HFF-Myc (cell line): ENCODE data around the gene NHS.

Source experiments
- DNase-seq: peaks from one replicate; pipeline ENCODE4 v3.0.0-alpha.2; 2011; ENCODE audit warnings: low read depth; ENCODE audit errors: extremely low read depth
- H3K4me3 ChIP-seq: replicated peaks from 2 replicates; pipeline ENCODE4 v1.5.1; 2011; ENCODE audit warnings: low read depth, mild to moderate bottlenecking, control low read depth, low read length
- TF ChIP-seq, protein P1 (sequence below): IDR thresholded peaks from 2 replicates; pipeline ENCODE4 v1.5.1; 2012; ENCODE audit warnings: mild to moderate bottlenecking, low read depth, low read length, control low read depth; ENCODE audit errors: missing control alignments

Gene NHS

DNA sequence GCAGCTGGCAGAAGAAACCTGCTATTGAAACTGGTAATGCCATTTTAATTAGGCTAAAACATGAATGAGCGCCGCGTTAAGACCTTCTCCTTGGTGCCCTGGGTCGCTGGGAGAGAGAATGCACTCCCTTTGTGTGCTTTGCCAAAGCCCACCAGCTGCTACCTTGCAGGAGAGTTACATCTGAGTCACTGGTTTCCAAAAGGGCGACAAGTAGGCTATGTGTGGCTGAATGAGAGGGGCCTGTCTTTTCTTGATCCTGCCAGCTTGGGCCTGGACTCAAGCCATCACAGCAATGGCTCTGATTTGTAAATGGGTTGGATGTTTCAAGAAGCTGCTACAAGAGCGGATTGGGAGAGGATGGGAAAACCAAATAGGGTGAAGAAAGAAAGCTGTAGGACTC is 81.5 kb downstream of the NHS start:
- TF ChIP-seq, protein P1, sequence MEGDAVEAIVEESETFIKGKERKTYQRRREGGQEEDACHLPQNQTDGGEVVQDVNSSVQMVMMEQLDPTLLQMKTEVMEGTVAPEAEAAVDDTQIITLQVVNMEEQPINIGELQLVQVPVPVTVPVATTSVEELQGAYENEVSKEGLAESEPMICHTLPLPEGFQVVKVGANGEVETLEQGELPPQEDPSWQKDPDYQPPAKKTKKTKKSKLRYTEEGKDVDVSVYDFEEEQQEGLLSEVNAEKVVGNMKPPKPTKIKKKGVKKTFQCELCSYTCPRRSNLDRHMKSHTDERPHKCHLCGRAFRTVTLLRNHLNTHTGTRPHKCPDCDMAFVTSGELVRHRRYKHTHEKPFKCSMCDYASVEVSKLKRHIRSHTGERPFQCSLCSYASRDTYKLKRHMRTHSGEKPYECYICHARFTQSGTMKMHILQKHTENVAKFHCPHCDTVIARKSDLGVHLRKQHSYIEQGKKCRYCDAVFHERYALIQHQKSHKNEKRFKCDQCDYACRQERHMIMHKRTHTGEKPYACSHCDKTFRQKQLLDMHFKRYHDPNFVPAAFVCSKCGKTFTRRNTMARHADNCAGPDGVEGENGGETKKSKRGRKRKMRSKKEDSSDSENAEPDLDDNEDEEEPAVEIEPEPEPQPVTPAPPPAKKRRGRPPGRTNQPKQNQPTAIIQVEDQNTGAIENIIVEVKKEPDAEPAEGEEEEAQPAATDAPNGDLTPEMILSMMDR, result no peak
- no peak overlapping the region for H3K4me3 ChIP-seq
- DNase-seq, result no peak

GRCh38 chrX:17459008-17459611 is 84.1 kb downstream of the NHS start:
- DNase-seq, result peak; percentile 45
- H3K4me3 ChIP-seq, result no peak overlapping the region
- TF ChIP-seq, protein P1, result no peak

GRCh38 chrX:17459661-17460060 is 84.7 kb downstream of the NHS start:
- no peak overlapping the region for H3K4me3 ChIP-seq
- TF ChIP-seq, protein P1, result no peak
- no peak for DNase-seq

GRCh38 chrX:17462881-17463280 is 87.9 kb downstream of the NHS start:
- TF ChIP-seq, protein P1, result no peak
- H3K4me3 ChIP-seq, result no peak overlapping the region
- DNase-seq, result no peak

DNA sequence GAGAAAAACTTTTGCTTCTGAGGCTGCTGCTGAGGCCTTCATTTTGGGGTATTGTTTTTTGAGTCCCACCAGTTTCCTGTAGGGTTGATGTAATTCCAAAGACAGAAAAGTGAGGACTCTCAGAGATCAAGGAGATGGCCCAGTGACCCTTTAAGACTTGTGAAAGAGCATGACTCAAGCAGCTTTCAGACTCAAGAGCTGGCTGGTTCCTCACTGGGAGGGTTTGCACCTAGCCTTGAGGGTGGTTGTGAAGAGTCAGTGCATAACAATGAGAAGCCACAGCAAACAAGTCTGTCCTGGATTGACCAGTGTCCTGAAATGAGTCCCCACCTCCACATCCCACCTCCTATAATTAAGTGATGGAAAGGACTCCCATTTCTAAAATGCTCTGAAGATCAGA is 89.2 kb downstream of the NHS start:
- no peak for DNase-seq
- TF ChIP-seq, protein P1, result no peak
- no peak overlapping the region for H3K4me3 ChIP-seq

DNA sequence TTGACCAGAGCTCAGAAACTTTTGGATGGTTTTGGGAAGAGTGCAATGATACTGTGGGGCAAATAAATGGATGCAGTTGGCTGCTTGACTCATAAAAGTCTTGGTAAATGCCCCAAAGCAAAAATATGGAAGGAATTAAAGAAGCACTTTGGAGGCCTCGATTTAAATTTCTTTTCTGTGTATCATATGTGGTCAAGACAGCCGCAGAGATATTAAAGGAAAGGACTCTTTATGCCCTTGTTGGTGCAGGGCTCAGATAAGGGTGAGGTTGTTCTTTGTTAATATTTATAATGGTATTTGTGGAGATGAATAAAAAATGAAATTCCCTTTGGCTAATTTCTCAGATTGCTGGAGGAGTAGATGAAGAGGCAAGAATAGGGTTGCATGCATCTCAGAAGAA is 90.2 kb downstream of the NHS start:
- TF ChIP-seq, protein P1, result no peak
- no peak for DNase-seq
- H3K4me3 ChIP-seq, result no peak overlapping the region

DNA sequence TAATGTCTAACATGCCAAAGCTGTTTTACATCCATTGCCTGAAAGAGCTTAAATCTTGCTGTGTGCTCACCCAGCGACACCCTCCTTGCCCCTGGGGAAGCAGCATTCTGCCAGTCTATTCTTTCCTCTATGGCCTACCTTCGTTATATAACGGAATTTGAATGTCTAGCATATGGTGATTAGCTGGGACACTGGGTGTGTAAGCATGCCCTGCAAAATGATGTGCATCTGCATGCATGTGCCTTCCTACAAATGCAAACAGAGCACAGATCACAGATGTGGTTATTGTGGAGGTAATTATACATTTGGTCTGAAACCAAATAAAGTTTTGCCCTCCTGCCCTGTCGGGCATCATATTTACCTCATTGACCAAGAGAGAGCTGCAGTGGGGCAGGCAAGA is 90.8 kb downstream of the NHS start:
- DNase-seq, result no peak
- TF ChIP-seq, protein P1, result no peak
- no peak overlapping the region for H3K4me3 ChIP-seq
